ENCODE measurements around the gene PARP3. TPM values are rescaled to one million over a fixed set of nuclear protein-coding genes. Genes with fewer than 3 reads are reported as not detected.

Gene PARP3
- total RNA-seq, 4 donors from 2014 or later = 8.1 to 21.8 (median 14.0) TPM

GRCh38 chr3:51997935-51998596 is 55.9 kb downstream of the PARP3 start:
- DNase-seq (ENCODE audit: low spot score in 2 of 2) = no peak
- Histone ChIP-seq H3K27me3 (no peaks in the 10 kb centered on the region), H3K36me3 (peaks cover 19% of the 10 kb centered on the region), H3K9me3 (no peaks in the 10 kb centered on the region), H3K27ac (no peak overlapping the region), H3K4me1 (peaks cover 30% of the 10 kb centered on the region), H3K4me3 (no peak overlapping the region)
- 61% methylated on average over 7 of the region's 7 CpGs for WGBS
- TF ChIP-seq POLR2AphosphoS5 (IDR thresholded peaks at IDR 0.05) = no peak
- no peak for TF ChIP-seq CTCF (IDR thresholded peaks at IDR 0.05)
- TF ChIP-seq EP300 (IDR thresholded peaks at IDR 0.05) = no peak
- no peak for TF ChIP-seq POLR2A (IDR thresholded peaks at IDR 0.05)

Other genes with a start within 250 kb of the PARP3 start
- gene GRM2, start 235.3 kb upstream of the PARP3 start, total RNA-seq = 1 to 10 TPM; 1.9 to 7.3 (median 5.8) TPM
- not detected for gene IQCF6, start 163.1 kb upstream of the PARP3 start, total RNA-seq
- gene IQCF2, start 80.7 kb upstream of the PARP3 start, total RNA-seq = not detected
- gene IQCF5, start 66.8 kb upstream of the PARP3 start, total RNA-seq = not detected
- not detected for gene IQCF1, start 39.0 kb upstream of the PARP3 start, total RNA-seq
- gene RRP9, start 459 bp upstream of the PARP3 start, total RNA-seq = 10 to 100 TPM; 13.4 to 16.7 (median 14.8) TPM
- not detected for gene GPR62, start 13.0 kb downstream of the PARP3 start, total RNA-seq
- 10 to 100 TPM; 24.6 to 32.1 (median 28.6) TPM for gene PCBP4, start 25.1 kb downstream of the PARP3 start, total RNA-seq
- gene ABHD14B, start 31.7 kb downstream of the PARP3 start, total RNA-seq = 10 to 100 TPM; 50.0 to 79.7 (median 59.0) TPM
- 10 to 100 TPM in 1 of 4 donors, 1 to 10 TPM in 3; 3.1 to 11.9 (median 8.3) TPM for gene ABHD14A, start 32.7 kb downstream of the PARP3 start, total RNA-seq
- gene ACY1, start 41.2 kb downstream of the PARP3 start, total RNA-seq = 10 to 100 TPM; 31.2 to 49.3 (median 36.8) TPM
- 1,000 to 10,000 TPM; 1,428 to 2,708 (median 2,246) TPM for gene RPL29, start 53.5 kb downstream of the PARP3 start, total RNA-seq
- 100 to 1,000 TPM in 3 of 4 donors, 10 to 100 TPM in 1; 91.1 to 190 (median 146) TPM for gene DUSP7, start 114.2 kb downstream of the PARP3 start, total RNA-seq
- 1 to 10 TPM; 1.1 to 4.8 (median 1.6) TPM for gene POC1A, start 212.1 kb downstream of the PARP3 start, total RNA-seq

Data from suprapubic skin (tissue), 4 donors.